Large intestine (tissue), 3 donors: Measurements from ENCODE around the gene PSMB7. TPM values are rescaled to one million over a fixed set of nuclear protein-coding genes. Genes with fewer than 3 reads are reported as not detected.

Experiments used
- DNase-seq, 2 donors: peaks; one replicate each; pipeline versions ENCODE4 v3.0.0 to v3.0.0-alpha.2; 2013
- H3K27ac ChIP-seq: one replicate; pipeline ENCODE4 v1.5.1; 2013; ENCODE audit warnings: low read length
- H3K27me3 ChIP-seq: 2 replicates; pipeline ENCODE4 v1.6.1; 2013; ENCODE audit warnings: low read length; ENCODE audit not compliant: control insufficient read depth, insufficient read depth
- H3K36me3 ChIP-seq: 2 replicates; pipeline ENCODE4 v1.6.1; 2013; ENCODE audit warnings: low read length; ENCODE audit not compliant: control insufficient read depth, insufficient read depth
- H3K4me1 ChIP-seq: one replicate; pipeline ENCODE4 v1.6.1; 2013; ENCODE audit warnings: low read length; ENCODE audit not compliant: control insufficient read depth, insufficient read depth
- H3K4me3 ChIP-seq: one replicate; pipeline ENCODE4 v1.5.1; 2013; ENCODE audit warnings: low read length
- H3K9me3 ChIP-seq: one replicate; pipeline ENCODE4 v1.6.1; 2013; ENCODE audit warnings: mild to moderate bottlenecking, low read depth, low read length, moderate library complexity; ENCODE audit not compliant: control insufficient read depth
- WGBS: methylation state at CpG from one replicate; pipeline ENCODE4 v1.1.5; 2013; ENCODE audit warnings: low lambda C conversion rate; ENCODE audit not compliant: insufficient coverage; 5-methylcytosine and 5-hydroxymethylcytosine counted together
- polyA plus RNA-seq: library from polyadenylated mRNA; unstranded; fragments of 120-200 nt; gene quantifications from one replicate; pipeline ENCODE4 v1.2.1, GENCODE V29; 2013

PSMB7 gene
- polyA plus RNA-seq, 1 donor: 148 TPM

GRCh38 chr9:124312290-124313265 is 102.7 kb downstream of the PSMB7 start:
- no peaks in the 10 kb centered on the region for H3K4me1 ChIP-seq
- no peak for DNase-seq
- H3K9me3 ChIP-seq: no peaks in the 10 kb centered on the region
- H3K27me3 ChIP-seq: no peaks in the 10 kb centered on the region
- WGBS: 80% methylated on average over 1 of the region's 27 CpGs
- H3K27ac ChIP-seq: no peak overlapping the region
- H3K36me3 ChIP-seq: peaks cover 63% of the 10 kb centered on the region
- no peak overlapping the region for H3K4me3 ChIP-seq

DNA sequence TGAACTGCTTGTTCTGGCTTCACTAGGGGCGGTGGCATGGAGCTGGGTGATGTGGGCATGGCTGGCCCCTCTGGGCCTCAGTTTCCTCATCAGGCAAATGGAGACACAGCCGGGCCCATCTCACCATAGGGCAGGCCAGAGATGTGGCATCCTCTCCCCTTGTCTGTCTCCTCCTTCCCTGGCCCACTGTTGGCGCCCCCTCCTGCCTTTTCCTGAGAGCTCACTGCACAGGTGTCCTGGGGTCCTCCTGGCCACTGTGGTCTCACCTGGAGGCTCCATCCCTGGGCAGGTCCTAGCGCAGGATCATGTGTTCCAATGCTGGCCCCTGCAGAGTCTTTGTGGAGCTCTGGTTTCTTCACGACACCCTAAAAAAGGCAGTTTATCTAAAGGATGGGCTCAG is 104.0 kb downstream of the PSMB7 start:
- no peaks in the 10 kb centered on the region for H3K9me3 ChIP-seq
- no peaks in the 10 kb centered on the region for H3K4me1 ChIP-seq
- no peaks in the 10 kb centered on the region for H3K27me3 ChIP-seq
- no CpG with 5 or more reads among the region's 5 CpGs for WGBS
- no peak overlapping the region for H3K4me3 ChIP-seq
- peaks cover 63% of the 10 kb centered on the region for H3K36me3 ChIP-seq
- DNase-seq: no peak
- H3K27ac ChIP-seq: no peak overlapping the region

DNA sequence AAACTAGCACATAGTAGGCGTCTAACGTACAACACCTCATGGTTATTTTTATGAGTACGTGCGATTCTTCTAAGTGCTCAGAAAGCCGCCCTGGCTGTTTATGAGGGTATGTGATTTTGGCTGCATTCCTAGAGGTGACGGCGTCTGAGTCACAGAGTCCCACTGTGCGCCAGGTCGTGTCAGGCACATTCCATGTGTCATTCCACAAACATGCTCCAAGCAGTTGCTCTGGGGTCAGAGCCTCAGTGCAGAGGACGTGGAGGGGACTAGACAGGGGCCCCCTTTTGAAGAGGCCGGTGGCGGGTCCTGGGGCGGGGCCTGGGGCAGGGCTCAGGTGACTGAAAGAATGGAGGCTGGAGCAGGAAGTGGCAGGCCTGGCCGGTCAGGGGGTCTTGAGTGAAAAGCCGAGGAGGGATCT is 105.6 kb downstream of the PSMB7 start:
- no peak for DNase-seq
- Histone ChIP-seq H3K36me3 (peaks cover 51% of the 10 kb centered on the region), H3K27ac (no peak overlapping the region), H3K4me1 (no peaks in the 10 kb centered on the region), H3K27me3 (no peaks in the 10 kb centered on the region), H3K4me3 (no peak overlapping the region), H3K9me3 (no peaks in the 10 kb centered on the region)
- 90% methylated on average over 2 of the region's 15 CpGs for WGBS

- no CpG with 5 or more reads among the region's 21 CpGs for WGBS
- no peak for DNase-seq
- H3K36me3 ChIP-seq: peaks cover 56% of the 10 kb centered on the region
- H3K27me3 ChIP-seq: no peaks in the 10 kb centered on the region
- no peaks in the 10 kb centered on the region for H3K4me1 ChIP-seq
- H3K27ac ChIP-seq: no peak overlapping the region
- H3K4me3 ChIP-seq: no peak overlapping the region
- no peaks in the 10 kb centered on the region for H3K9me3 ChIP-seq
Observed at GRCh38 chr9:124308606-124309491, 106.4 kb downstream of the PSMB7 start.

DNA sequence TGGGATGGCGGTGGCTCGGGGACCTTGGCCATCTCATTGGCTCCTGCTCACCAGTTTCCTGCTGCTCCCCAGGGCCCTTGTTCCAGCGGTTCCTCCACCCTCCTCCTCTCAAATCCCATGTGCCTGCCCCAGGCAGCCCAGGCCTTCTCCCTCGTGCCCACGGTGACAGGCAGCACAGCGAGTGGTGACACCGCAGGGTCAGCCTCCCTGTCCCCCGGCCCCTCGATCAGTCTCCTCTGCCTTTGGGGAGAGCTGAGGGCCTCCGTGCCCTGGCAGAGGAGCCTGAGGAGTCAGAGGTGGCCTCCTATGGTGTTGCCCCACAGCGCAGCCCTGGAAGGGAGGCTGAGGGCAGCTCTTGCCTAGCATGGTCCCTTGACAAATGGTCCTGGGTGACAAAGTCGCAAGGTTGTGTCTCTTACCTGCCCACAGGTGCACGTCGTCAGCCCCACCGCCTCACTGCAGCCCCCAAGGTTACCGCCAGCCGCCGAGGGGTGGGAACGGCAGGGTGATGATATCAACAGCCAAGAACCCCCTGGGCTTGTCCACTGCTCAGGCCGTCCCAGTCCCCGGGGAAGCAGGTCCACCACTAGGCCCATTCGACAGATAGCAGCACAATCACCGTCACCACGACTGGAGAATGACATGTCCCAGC is 107.7 kb downstream of the PSMB7 start:
- H3K27ac ChIP-seq: no peak overlapping the region
- H3K27me3 ChIP-seq: no peaks in the 10 kb centered on the region
- no peaks in the 10 kb centered on the region for H3K4me1 ChIP-seq
- WGBS: no CpG with 5 or more reads among the region's 24 CpGs
- no peak overlapping the region for H3K4me3 ChIP-seq
- no peak for DNase-seq
- H3K9me3 ChIP-seq: no peaks in the 10 kb centered on the region
- H3K36me3 ChIP-seq: peaks cover 58% of the 10 kb centered on the region

DNA sequence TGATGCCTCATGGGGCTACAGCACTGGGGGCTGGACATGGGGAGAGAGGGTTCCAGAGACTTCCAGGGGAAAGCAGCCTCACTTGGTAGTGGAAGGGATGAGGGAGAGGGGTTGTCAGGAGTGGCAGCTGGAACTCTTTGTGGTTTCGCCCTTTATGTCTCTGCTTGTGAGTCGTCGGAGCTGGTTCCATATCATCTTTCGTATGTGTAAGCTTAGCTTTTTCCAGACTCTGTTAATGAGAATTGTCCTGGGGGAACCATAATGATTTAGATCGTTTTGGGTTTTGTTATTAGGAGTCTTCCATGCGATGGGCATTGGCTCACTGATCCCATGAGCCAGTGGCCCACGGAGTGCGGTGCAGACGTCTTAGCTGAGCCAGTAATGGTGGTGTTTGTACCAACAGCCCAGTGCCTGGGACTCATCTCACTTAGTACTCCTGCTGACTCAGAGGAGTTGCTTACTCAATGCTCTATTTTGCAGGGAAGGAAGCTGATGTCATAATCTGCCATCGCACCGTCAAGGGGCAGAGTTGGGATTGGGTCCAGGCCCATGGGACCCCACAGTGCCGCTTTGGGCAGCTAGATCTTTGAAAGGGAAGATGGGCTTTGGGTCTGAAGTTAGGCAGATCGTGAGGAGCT is 109.0 kb downstream of the PSMB7 start:
- Histone ChIP-seq H3K36me3 (peaks cover 63% of the 10 kb centered on the region), H3K27me3 (no peaks in the 10 kb centered on the region), H3K9me3 (no peaks in the 10 kb centered on the region), H3K4me1 (no peaks in the 10 kb centered on the region), H3K27ac (no peak overlapping the region), H3K4me3 (no peak overlapping the region)
- no CpG with 5 or more reads among the region's 13 CpGs for WGBS
- no peak for DNase-seq

- Histone ChIP-seq H3K27me3 (no peaks in the 10 kb centered on the region), H3K4me1 (no peaks in the 10 kb centered on the region), H3K4me3 (no peak overlapping the region), H3K36me3 (peaks cover 56% of the 10 kb centered on the region), H3K9me3 (no peaks in the 10 kb centered on the region), H3K27ac (no peak overlapping the region)
- 100% methylated on average over 2 of the region's 8 CpGs for WGBS
- no peak for DNase-seq
Observed at GRCh38 chr9:124304285-124304684, 111.0 kb downstream of the PSMB7 start.

GRCh38 chr9:124303762-124304161 is 111.5 kb downstream of the PSMB7 start:
- 67% methylated on average over 1 of the region's 14 CpGs for WGBS
- Histone ChIP-seq H3K27me3 (no peaks in the 10 kb centered on the region), H3K27ac (no peak overlapping the region), H3K4me1 (no peaks in the 10 kb centered on the region), H3K36me3 (peaks cover 50% of the 10 kb centered on the region), H3K4me3 (no peak overlapping the region), H3K9me3 (no peaks in the 10 kb centered on the region)
- no peak for DNase-seq
